GM19397 (cell line): ENCODE results near the gene SRPK2.

Experiments
- ATAC-seq: cut with Tn5 transposase; IDR thresholded peaks from one replicate; pipeline ENCODE4 v1.9.1; 2021; ENCODE audit warnings: mild to moderate bottlenecking, moderate library complexity; ENCODE audit not compliant: unreplicated experiment

Gene SRPK2

DNA sequence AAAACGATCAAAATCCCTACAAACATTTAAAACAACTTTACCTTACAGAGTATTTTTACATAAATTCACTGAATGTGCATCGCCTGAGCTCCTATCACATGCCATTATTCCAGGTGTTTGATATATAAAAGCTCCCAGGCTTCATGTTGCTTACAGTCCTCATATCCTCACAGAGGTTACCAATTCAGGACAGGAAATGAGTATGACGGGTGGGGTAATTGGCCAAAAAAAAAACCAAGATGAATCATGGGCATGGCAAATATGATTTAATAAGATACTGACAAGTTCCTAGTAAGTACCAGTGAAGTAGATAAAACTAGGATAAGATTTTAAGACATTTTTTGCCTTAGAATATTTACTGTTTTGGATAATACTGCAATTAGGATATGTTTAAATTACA lies 238.9 kb downstream of the SRPK2 start:
- no peak for ATAC-seq

DNA sequence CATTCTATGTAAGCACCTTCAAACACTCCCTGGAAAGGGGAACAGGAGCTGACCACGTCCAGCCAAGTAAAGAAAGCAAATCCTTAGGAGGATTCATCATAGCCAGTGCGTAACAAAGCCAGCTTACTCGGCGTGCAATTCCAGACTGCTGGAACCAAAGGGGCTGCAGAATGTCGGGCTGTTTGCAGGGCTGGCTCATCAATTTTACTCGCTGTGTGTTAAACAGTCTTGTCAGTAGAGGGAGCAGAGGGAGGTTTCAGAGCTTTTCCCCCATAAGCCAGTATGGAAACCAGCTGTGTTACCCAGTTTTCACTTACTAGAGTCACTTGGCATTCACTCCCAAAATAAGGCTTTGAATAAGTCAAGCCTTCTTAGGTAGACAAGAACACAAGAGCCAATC lies 247.7 kb downstream of the SRPK2 start:
- ATAC-seq: no peak

DNA sequence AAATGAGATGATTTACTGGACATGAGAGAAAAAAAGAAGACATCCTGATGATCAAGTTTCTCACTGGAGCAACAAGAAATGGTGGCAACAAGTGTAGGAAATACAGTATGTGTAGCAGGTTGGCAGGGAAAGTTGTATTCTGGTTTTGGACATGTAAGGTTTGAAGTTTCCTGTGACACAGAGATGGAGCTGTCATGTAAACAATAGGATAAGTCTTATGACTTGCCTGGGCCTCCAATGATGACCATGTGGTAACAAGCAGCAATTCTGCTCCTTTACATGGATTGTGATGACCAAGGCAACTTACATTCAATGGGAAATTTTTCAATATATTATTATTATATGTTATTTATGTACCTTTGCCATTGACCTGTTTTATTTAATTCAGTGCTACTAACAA lies 249.3 kb downstream of the SRPK2 start:
- ATAC-seq: no peak

DNA sequence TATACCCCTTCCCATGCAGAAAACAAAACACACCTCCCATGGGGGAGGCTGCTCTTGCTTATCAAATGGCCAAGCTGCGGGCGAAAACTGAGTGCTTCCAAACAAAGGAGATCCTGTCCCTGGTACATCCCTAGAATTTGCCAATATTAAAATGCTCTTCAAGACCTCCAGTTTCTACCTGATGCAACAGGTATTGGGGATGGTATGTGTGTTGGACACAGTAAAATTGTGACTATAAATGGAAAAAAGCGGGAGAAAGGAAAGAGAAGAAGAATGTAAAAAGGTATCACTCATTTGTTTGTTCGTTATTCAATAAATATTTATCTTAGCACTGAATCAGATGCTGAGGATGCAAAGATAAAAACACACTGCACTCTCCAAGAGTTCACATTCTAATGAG lies 250.8 kb downstream of the SRPK2 start:
- no peak for ATAC-seq

DNA sequence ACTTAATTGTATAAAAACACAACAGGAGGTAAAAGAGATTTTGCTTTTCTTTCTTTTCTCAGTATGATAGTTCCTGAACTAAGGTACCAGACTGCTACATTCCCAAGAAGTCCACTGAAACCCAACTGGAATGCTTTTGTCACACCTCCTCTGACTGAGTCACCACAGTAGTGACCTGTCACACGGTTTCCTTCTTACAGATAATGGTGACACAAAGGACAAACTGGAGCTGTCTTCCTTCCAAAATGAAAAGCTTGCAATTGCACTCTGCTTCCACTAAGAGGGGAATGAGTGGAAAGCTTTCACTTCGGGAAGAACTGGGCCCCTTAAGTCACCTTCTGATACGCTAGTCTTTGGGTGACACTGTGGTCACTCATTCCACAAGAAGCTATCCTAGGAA lies 252.5 kb downstream of the SRPK2 start:
- no peak for ATAC-seq

DNA sequence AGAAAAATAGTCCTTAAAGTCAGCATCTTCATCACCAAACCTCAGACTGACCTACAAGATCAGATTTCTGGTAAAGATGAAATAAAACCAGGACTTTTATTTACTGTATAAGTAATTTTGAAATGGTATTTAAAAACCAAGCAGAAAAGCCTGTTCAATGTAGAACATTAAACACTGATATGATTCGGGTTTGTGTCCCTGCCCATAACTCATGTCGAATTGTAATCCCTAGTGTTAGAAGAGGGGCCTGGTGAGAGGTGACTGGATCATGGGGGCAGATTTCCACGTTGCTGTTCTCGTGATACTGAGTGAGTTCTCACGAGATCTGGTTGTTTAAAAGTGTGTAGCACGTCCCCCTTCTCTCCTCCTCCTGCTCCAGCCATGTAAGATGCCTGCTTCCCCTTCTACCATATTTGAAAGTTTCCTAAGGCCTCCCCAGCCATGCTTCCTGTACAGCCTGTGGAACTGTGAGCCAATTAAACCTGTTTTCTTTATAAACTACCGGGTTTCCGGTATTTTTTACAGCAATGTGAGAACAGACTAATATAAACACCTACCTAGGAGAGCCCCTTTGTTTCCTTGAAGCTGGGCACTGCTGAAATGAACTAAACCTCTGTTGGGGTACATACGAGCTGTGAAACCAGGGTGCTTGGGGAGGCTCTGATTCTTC lies 254.6 kb downstream of the SRPK2 start:
- ATAC-seq: no peak

DNA sequence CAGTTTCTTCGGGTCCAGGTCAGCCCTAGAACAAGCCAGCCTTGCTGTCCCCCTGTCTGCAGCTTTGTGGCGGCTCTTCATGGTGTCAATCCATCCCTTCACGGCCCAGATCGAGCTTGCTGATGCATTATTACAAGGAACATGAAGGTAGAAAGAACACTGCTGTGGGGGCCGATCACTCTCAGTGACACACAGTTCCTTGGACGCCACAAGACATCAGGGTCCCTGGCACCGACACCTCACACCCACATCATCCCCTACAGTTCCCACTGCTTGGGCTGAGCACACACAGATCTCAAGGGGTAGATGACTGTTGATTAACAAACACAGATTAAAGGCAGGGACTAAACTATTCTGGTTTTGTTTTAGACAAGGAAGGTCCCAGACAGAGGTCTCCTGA lies 255.4 kb downstream of the SRPK2 start:
- ATAC-seq: no peak

DNA sequence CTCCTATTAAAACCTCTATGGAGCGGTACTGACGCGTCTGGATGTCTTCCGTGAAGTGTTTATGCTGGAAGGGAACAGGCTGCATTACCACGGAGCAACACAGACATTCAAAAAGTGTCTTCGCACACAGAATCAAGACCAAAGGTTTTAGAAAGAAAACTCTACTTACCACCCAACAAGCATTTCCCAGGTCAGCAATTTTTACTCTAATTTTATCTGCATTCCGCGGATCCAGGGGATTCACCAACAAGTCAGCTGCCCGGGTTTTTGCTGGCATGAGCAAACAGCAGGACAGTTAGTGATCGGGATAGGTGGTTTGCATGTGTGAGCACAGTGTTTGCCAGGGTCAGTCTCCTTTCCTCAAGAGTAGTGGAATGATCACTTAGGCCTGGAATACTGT lies 255.9 kb downstream of the SRPK2 start:
- ATAC-seq: no peak

DNA sequence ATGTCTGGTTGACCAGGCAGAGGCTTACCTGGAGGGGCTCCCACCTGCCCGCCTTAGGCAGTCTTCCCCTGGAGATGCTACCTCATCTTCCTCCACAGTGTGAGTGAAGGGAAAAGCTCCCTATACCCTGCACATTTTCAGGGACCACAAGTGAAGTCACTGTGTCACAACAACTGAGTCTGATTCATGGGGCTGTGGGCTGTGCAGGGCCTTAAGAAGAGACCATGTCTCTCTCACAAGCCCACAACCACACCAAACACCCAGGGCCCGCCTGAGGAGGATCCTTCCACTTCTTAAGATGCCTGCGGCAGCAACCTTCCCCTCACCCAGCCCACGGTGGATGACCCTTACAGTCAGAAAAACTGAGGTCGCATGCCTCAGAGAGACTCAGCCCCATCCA lies 256.4 kb downstream of the SRPK2 start:
- no peak for ATAC-seq

DNA sequence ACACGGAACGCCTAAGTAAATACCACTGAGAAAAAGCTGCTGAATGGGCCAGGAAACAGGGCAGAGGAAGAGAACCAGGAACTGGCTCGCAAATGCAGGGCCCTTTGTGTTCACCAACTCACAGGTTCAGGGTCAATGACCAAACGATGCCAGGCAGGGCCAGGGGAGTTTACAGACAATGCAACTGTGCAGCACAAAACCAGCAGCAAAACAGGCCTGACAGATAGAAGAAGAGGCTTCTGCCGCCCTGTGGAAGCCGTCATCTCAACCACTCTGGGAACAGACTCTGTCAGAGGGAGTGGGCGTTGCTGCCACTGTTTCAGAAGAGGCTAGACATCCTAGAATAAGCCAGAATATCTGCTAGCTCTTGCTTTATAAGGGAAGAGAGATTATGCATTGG lies 256.8 kb downstream of the SRPK2 start:
- no peak for ATAC-seq

DNA sequence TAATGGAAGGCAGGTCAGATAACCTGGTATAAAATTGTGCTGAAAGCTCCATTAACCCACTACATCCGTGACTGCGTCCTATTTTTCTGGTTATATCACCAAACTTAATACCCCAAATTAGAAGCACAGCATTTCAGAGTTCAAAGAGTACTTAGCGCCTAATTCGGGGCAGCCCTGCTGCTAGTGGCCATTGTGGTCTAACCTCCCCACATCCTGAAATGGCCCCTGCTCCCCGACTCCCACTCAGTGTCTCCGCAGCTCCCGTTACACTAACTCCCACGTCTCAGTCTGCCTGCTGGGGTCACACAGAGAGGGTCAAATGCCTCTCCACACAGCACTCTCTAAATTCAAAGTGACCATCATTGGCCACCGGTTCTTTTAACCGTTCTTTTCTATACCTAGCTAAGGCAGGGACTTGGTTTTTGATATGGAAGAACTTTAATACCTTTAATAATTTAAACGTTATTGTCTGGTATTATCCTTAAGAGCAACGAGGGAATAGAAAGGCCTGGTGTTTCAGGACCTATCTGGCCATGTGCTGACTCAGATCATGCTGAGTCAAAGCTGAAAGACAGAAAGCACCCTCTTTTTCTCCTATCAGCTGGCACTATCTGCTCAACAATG lies 257.6 kb downstream of the SRPK2 start:
- ATAC-seq: no peak

DNA sequence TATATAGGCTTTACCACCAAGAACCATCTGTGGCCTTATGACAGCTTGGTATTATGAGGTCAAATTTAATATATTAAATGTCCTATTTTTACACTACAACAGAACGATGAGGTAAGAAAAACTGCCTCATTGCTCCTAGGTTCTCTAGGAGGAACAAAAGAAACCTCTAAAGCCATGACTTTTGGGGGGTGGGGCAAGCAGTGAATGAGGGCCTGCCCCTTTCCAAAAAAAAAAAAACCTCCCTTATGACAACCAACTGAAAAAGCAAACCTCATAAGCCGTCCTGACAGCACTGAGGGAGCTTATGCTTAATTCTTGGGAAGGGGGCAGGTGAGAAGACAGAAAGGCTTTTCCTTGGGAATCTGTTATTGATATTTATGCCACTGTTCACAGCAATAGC lies 258.1 kb downstream of the SRPK2 start:
- ATAC-seq: no peak

DNA sequence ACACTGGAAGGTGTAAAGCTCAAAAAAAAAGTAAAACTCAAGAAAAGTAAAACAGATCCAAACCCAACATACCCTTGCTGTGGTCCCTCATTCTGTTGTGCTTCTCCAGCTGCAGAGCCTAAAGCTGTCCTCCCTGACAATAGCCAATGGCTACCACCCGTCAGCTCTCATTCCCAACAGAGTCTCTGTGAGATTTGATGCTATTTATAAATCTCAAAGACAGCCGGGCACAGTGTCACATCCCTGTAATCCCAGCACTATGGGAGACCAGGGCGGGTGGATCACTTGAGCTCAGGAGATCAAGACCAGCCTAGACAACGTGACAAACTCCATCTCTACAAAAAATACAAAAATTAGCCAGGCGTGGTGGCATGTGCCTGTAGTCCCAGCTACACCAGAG lies 258.7 kb downstream of the SRPK2 start:
- ATAC-seq: no peak

DNA sequence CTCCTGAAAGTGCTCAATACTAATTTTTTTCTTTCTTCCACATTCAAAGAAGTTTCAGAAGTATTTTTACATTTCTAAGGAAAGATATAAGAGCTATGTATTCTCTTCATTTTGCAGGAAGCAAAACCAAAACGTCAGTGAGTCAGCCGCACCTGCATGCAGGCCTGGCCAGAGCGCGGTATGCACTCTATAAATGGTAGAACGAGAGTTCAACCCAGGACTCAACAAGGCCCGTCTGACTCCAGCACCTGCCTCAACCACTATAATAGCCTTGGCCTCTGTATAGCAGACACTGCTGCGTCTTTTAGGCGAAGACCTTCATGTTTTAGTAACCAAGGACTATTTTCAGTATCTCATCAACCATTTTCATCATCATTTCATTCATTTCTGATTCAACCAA lies 261.5 kb downstream of the SRPK2 start:
- ATAC-seq: no peak

DNA sequence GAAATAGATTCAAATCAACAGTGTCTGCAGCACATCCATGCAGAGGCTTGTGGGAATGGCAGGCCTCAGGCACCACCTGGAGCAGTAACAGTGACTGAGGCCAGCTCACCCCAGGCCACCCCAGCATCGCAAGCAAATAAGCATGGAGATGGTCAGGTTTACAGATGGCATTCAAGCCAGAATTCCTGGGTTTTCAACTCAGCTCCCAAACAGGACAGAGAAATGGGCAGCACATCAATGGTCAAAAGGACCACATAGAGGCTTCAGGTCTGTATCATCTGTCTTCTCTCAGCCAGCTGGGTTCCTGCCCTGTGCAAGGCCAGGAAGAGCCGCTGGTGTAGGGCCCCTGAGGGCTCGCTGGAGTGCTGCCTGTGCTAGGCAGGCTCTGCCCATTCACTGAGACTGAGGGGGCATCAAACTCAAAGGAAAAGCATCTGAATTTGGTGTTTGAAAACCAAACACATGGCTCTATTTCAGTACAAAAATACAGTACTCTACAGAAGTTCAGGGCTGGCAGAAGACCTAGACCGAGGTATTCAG lies 262.2 kb downstream of the SRPK2 start:
- ATAC-seq: no peak

DNA sequence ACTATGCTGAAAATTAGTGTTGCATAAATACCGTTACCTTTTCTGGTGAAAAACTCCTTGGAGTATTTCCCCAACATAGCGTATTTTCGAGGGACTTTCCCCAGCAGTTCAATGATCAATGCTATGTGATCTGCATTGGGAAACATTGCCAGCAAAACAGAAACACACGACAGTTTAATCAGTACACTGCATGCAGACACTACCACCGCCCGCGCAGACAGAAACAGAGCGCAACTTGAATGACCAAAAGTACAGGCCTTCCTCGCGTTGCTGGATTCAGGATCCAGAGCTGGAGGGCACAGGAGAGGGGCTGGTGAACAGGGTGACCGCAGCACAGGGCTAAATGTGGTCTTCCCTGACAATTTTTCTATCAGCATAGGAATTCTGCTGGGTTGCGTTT lies 263.0 kb downstream of the SRPK2 start:
- ATAC-seq: no peak

DNA sequence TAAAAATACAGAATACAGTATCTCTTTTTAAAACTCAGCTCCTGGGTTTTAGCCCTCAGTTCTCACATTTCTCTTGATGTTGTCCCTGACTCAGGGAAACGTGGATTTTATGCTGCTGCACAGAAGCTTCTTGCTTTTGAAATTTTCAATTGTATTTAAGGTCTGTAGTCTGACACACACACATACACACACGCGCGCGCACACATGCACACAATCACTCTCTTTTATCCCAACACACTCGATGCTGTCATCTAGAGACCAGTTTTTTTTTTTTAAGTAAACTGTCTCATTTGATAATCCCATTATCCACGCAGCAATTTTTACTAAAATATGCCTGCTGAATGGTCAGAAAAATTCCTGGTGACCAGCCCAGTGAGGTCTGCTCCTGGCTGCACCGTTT lies 266.1 kb downstream of the SRPK2 start:
- ATAC-seq: no peak

DNA sequence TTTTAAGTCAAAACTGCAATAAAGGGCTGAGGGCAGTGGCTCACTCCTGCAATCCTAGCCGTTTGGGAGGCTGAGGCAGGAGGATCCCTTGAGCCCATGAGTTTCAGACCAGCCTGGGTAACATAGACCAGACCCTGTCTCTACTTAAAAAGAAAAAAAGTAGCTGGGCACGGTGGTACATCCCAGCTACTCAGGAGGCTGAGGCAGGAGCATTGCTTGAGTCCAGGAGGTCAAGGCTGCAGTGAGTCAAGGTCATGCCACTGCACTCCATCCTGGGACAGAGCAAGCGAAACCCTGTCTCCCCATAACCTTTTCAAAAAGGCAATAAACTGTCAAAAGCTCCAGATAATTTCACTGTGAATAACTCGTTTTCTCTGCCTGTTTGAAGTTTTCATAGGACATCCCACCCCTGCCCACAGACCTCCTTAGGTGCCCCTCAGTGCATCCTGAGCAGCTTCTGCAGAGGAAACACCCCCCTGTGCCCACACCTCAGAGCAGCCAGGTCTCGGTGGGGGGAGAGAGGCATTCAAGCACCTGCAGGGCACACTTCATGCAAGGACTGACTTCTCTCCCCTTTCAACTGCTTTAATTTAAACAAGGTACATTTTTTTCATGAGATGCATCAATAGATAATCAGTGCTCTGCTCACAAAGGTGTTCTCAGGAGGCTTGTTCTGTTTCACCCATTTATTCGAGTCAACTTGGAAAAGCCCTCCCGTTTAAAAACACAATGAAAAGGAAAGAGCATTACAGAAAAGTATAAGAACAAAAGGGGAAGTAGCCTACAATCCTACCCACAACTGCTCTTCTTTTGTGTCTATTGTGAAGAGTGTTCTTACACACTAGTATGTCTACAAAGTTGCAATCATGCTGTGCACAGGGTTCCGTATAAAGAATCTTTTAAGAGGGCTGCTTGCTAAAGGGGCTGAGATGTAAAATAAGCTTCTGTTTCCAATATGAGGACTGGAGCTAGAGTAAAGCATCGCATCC lies 269.8 kb downstream of the SRPK2 start:
- ATAC-seq: no peak

DNA sequence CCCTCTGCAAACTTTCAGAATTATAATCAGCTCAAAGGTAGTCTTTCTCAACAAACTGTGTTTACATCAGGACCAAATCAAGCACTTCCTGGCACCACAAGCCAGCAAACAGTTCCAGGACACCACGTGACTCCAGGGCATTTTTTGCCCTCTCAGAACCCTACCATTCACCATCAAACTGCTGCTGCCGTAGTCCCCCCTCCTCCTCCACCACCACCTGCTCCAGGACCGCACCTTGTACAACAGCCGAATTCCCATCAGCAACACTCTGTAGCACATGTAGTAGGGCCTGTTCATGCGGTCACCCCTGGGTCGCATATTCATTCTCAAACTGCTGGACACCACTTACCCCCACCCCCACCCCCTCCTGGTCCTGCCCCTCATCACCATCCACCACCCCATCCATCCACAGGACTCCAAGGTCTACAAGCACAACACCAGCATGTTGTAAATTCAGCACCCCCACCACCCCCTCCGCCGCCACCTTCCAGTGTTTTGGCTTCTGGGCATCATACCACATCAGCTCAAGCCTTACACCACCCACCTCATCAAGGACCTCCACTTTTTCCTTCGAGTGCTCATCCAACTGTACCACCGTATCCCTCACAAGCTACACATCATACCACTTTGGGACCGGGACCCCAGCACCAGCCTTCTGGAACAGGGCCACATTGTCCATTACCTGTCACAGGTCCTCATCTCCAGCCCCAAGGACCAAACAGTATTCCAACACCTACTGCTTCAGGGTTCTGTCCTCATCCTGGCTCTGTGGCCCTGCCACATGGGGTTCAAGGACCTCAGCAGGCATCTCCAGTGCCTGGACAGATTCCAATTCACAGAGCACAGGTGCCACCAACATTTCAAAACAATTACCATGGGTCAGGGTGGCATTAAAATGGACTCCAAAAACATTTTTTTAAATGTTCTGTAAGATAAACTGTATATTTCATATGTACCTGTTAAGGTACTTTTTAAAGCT lies 276.0 kb downstream of the SRPK2 start:
- no peak for ATAC-seq

DNA sequence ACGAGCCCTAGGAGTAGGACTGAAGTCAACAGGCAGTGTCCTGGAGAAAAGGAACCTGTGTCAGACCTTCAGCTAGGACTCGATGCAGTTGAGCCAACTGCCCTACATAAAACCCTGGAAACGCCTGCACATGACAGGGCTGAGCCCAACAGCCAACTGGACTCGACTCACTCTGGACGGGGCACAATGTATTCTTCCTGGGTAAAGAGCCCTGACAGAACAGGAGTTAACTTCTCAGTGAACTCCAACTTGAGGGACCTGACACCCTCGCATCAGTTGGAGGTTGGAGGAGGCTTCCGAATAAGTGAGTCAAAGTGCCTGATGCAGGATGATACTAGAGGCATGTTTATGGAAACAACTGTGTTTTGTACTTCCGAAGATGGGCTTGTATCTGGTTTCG lies 281.3 kb downstream of the SRPK2 start:
- no peak for ATAC-seq
